Esophagus squamous epithelium (tissue), 5 donors: Measurements from ENCODE around the gene HSPA9. TPM values are rescaled to one million over a fixed set of nuclear protein-coding genes. Genes with fewer than 3 reads are reported as not detected.

ENCODE experiments used
- DNase-seq: peaks from one replicate; lab custom pipeline; 2025; lab: John Stamatoyannopoulos, UW
- H3K27ac ChIP-seq, 4 donors: fragments of 200-600 bp; sonication (generic); one replicate each; pipeline ENCODE4 v1.5.1; 2016 to 2019; ENCODE audit warnings: mild to moderate bottlenecking in 1 of 4
- H3K27me3 ChIP-seq, 4 donors: fragments of 200-600 bp; sonication (generic); 1 replicate in 3 of 4; 2 replicates in 1 of 4; pipeline versions ENCODE4 v1.5.1 to v1.6.0; 2017 to 2021; ENCODE audit warnings: antibody characterized with exemption in 1 of 4
- H3K36me3 ChIP-seq, 3 donors: fragments of 200-600 bp; sonication (generic); one replicate each; pipeline ENCODE4 v1.5.1; 2016 to 2019
- H3K4me1 ChIP-seq, 3 donors: fragments of 200-600 bp; sonication (generic); one replicate each; pipeline ENCODE4 v1.5.1; 2017 to 2019
- H3K4me3 ChIP-seq, 4 donors: fragments of 200-600 bp; sonication (generic); 1 replicate in 3 of 4; 2 replicates in 1 of 4; pipeline ENCODE4 v1.5.1; 2016 to 2019; ENCODE audit warnings: mild to moderate bottlenecking in 2 of 4, moderate library complexity in 1 of 4
- H3K9me3 ChIP-seq, 3 donors: fragments of 200-600 bp; sonication (generic); one replicate each; pipeline ENCODE4 v1.5.1; 2016 to 2019
- POLR2A ChIP-seq, 4 donors: fragments of 450-650 bp; IDR thresholded peaks; one replicate each; pipeline ENCODE4 v1.6.1; 2017; ENCODE audit warnings: antibody characterized with exemption in 4 of 4, mild to moderate bottlenecking in 4 of 4, moderate library complexity in 3 of 4
- WGBS, 2 donors: methylation state at CpG; one replicate each; pipeline ENCODE4 v1.1.5; 2018; 5-methylcytosine and 5-hydroxymethylcytosine counted together
- intact Hi-C: fragments of 100-400 bp; cut with DNase I; formaldehyde crosslinking; loops from one replicate; pipeline ENCODE4 v1.15.0; 2022
- total RNA-seq, 4 donors: library from RNA; depleted of rRNA; stranded (reverse); fragments of >200 nt; gene quantifications; one replicate each; pipeline ENCODE4 v1.1.0, GENCODE V29; 2016
- TF ChIP-seq, protein P1 (sequence below), 6 experiments: fragments of 450-650 bp in 4 of 6; fragments of 200-600 bp in 2 of 6; sonication (generic) in 2 of 6; IDR thresholded peaks; one replicate each; pipeline ENCODE4 v1.5.1; 2016 to 2019; ENCODE audit warnings: antibody characterized with exemption in 6 of 6, mild to moderate bottlenecking in 4 of 6, moderate library complexity in 4 of 6
- donor health status: DM: yes; HTN: yes; CAD: no.

HSPA9 gene
- total RNA-seq, 4 donors from 2014 or later = 185 to 354 (median 279) TPM

DNA sequence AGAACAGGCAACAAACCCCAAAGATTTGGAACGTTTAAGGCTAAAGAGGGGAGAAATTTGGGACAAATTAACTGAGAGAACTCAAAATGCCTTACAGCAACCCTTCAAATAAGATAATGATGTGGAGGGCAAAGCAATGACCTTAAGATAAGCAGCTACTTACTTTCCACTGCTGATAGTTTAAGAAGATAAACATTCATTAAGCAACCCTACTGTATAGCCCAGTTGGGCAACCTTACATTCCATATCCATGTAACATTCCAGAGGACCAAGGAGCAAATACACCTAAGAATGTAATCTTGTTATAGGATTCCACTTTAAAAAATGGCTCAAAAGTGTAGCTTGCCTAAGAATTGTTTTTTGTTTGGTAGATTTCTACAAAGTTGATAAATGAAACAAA lies 47.0 kb downstream of the HSPA9 start:
- 56 to 79% methylated on average over 1 of the region's 1 CpG for WGBS, 2 donors
- TF ChIP-seq, protein P1, sequence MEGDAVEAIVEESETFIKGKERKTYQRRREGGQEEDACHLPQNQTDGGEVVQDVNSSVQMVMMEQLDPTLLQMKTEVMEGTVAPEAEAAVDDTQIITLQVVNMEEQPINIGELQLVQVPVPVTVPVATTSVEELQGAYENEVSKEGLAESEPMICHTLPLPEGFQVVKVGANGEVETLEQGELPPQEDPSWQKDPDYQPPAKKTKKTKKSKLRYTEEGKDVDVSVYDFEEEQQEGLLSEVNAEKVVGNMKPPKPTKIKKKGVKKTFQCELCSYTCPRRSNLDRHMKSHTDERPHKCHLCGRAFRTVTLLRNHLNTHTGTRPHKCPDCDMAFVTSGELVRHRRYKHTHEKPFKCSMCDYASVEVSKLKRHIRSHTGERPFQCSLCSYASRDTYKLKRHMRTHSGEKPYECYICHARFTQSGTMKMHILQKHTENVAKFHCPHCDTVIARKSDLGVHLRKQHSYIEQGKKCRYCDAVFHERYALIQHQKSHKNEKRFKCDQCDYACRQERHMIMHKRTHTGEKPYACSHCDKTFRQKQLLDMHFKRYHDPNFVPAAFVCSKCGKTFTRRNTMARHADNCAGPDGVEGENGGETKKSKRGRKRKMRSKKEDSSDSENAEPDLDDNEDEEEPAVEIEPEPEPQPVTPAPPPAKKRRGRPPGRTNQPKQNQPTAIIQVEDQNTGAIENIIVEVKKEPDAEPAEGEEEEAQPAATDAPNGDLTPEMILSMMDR (IDR thresholded peaks at IDR 0.05) = no peak
- TF ChIP-seq POLR2A (IDR thresholded peaks at IDR 0.05) = no peak
- H3K36me3 ChIP-seq = peaks cover 0 to 54% (median 0%) of the 10 kb centered on the region in 3 donors
- H3K9me3 ChIP-seq = no peaks in the 10 kb centered on the region
- no peak overlapping the region for H3K4me3 ChIP-seq
- H3K27me3 ChIP-seq = no peaks in the 10 kb centered on the region
- H3K27ac ChIP-seq = no peak overlapping the region
- H3K4me1 ChIP-seq = peaks cover 0 to 56% (median 14%) of the 10 kb centered on the region in 3 donors
- DNase-seq = no peak
- intact Hi-C loops = no loop called here

DNA sequence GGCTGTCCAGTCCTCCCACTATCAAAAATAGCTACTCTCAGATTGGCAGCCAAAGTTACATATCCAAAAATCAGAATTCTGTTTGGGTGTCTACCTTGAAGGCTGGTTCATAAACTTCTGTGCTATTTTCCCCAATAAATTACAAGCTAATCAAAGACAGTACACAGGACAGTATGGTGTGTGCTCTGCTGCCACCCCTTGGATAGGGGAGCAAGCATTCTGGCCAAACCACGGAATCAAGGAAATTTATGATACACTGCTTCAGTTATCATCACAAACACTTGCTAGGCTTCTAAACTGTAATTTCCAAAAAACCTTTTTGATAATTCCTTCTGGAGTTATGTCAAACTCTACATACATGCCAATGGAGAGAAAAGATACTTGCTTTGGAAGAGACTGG lies 48.0 kb downstream of the HSPA9 start:
- intact Hi-C loops = no loop called here
- H3K4me1 ChIP-seq = peaks cover 0 to 56% (median 14%) of the 10 kb centered on the region in 3 donors

DNA sequence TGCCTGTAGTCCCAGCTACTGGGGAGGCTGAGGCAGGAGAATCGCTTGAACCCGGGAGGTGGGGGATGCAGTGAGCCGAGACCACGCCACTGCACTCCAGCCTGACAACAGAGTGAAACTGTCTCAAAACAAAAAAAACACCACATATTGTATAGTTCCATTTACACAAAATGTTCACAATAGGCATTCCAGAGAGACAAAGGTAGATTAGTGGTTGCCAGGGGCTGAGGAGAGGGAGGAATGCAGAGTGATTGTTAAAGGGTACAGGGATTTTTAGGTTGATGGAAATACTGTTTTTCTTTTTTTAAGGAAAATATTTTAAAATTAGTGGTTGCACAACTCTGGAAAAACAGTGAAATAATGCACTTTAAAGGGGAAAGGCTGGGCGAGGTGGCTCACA lies 51.8 kb downstream of the HSPA9 start:
- Histone ChIP-seq H3K4me1 (peaks cover 0 to 37% (median 1%) of the 10 kb centered on the region in 3 donors), H3K4me3 (no peak overlapping the region)
- 87 to 95% methylated on average over 5 of the region's 5 CpGs for WGBS, 2 donors

More for the DNA sequence above, 48.0 kb downstream of the HSPA9 start:
- H3K36me3 ChIP-seq = peaks cover 0 to 51% (median 0%) of the 10 kb centered on the region in 3 donors
- no peak overlapping the region for H3K27ac ChIP-seq
- no peak for TF ChIP-seq POLR2A (IDR thresholded peaks at IDR 0.05)
- TF ChIP-seq, protein P1 (IDR thresholded peaks at IDR 0.05) = no peak
- no peak for DNase-seq
- no peaks in the 10 kb centered on the region for H3K9me3 ChIP-seq
- no peaks in the 10 kb centered on the region for H3K27me3 ChIP-seq
- no peak overlapping the region for H3K4me3 ChIP-seq
- WGBS, 2 donors = 47 to 56% methylated on average over 1 of the region's 1 CpG

DNA sequence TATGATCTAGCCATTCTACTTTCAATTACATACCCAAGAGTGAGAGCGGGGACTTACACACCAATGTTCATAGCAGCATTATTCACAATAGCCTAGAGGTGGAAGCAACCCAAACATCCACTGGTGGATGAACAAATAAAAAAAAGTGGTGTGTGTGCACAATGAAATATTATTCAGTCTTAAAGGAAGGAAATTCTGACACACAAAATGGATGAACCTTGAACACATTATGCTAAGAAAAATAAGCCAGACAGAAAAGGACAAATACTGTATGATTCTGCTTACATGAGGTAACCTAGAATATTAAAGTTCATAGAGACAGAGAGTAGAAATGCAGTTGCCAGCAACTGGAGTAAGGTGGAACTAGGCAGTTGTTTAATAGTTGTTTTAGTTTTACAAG lies 54.2 kb downstream of the HSPA9 start:
- Histone ChIP-seq H3K4me3 (no peak overlapping the region), H3K9me3 (no peaks in the 10 kb centered on the region), H3K4me1 (peaks cover 0 to 12% (median 0%) of the 10 kb centered on the region in 3 donors), H3K36me3 (peaks cover 11 to 59% (median 20%) of the 10 kb centered on the region in 3 donors), H3K27me3 (no peaks in the 10 kb centered on the region), H3K27ac (no peak overlapping the region)
- intact Hi-C loops = no loop called here
- WGBS, 2 donors = 89 to 100% methylated on average over 1 of the region's 1 CpG
- no peak for DNase-seq
- no peak for TF ChIP-seq POLR2A (IDR thresholded peaks at IDR 0.05)
- TF ChIP-seq, protein P1 (IDR thresholded peaks at IDR 0.05) = no peak

More for the DNA sequence above, 51.8 kb downstream of the HSPA9 start:
- intact Hi-C loops = no loop called here
- H3K27me3 ChIP-seq = no peaks in the 10 kb centered on the region
- peaks cover 0 to 44% (median 2%) of the 10 kb centered on the region in 3 donors for H3K36me3 ChIP-seq
- no peak for TF ChIP-seq POLR2A (IDR thresholded peaks at IDR 0.05)
- TF ChIP-seq, protein P1 (IDR thresholded peaks at IDR 0.05) = no peak
- no peak overlapping the region for H3K27ac ChIP-seq
- H3K9me3 ChIP-seq = no peaks in the 10 kb centered on the region
- no peak for DNase-seq

DNA sequence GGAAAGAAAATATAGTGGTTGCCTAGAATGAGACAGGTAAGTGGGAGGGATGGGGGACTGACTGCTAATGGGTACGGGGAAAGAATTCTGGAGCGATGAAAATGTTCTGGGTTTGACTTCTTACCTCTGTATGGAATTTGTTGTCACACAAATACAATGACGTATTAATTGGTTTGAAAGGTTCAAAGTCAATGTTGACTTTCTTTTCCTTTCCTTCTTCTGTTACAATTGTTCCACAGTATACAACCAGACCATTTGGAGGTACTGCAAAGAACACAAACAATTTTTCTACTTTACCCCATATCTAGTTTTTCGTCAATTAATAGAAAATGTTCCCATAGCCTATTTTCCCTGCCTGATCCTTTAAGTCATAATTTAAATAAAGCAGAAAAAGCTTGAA lies 57.8 kb downstream of the HSPA9 start:
- H3K36me3 ChIP-seq = peaks cover 22 to 75% (median 36%) of the 10 kb centered on the region in 3 donors

More for the DNA sequence above, 57.8 kb downstream of the HSPA9 start:
- no peaks in the 10 kb centered on the region for H3K27me3 ChIP-seq
- H3K9me3 ChIP-seq = no peaks in the 10 kb centered on the region
- 89 to 96% methylated on average over 4 of the region's 4 CpGs for WGBS, 2 donors
- intact Hi-C loops = no loop called here
- H3K27ac ChIP-seq = no peak overlapping the region
- no peak for DNase-seq
- no peak for TF ChIP-seq POLR2A (IDR thresholded peaks at IDR 0.05)
- TF ChIP-seq, protein P1 (IDR thresholded peaks at IDR 0.05) = no peak
- H3K4me1 ChIP-seq = peaks cover 0 to 8% (median 0%) of the 10 kb centered on the region in 3 donors
- H3K4me3 ChIP-seq = no peak overlapping the region
